ENCODE results near the gene EDDM3A.
"Not testable (repeated sequence)": the region's sequence is repeated elsewhere in the genome, so short reads cannot be mapped to it uniquely, and the experiment has no call there.

The EDDM3A gene

DNA sequence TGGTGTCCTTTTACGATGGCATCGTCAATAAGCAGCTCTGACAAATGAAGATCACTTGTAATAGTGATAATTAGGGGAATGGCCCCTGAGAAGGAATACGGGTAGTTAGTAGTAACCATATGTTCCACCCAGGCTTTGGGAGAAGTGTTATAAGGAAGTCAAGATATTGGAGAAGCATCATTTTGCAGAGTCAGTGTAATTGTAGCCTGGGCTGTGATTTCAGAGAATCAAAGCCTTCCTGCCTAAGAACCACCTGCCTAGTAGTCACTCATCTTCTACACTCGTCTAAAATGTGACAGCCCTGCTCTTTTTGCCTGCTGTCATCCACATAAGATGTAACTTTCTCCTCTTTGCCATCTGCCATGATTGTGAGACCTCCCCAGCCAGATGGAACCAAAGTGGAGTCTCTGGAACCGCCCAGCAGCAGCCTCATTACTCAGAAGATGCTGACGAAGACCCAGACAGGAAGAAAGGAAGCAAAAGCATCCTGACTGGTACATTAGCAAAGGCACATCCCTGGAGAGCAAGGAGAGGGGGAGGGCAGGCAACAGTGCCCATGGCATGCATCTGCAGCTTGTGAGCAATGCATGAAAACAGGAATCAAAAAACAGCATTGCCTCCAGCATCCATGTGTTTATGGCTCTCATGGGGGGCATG lies 12.6 kb upstream of the EDDM3A start:
- DNase-seq (ENCODE audit: low read depth, low spot score) = no peak

DNA sequence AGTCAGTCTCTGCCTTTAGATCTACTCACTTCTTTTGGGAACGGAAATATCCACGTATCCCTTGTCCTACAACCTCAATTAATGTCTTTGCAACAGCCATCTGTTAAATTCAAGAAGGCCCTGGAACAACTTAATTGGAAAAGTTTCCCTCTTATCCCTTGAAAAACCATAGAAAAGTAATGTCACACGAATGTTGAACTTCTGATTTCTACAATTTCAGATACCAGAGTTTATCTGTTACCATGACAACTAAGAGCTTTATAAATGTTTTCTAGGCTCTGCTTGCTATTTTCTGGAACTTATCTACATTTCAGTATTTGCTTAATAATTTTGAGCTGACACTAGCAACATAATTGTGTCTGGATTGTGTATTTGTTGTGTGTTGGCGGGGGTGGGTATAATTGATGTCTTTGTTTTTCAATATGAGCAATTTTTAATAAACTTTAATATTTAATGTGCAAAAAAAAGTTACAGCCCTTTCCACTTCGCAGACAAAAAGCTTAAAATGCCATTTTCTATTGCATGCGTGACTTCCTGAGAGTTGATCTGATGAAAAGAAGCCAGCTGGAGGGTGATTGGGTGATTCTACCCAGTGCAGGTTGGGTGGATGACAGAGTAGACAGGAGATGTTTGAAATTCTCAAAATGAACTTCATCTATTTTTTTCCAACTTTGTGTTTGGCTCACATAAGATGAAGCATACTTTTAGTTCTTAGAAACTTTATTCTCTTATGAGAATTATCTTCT lies 11.8 kb upstream of the EDDM3A start:
- DNase-seq (ENCODE audit: low read depth, low spot score) = no peak

DNA sequence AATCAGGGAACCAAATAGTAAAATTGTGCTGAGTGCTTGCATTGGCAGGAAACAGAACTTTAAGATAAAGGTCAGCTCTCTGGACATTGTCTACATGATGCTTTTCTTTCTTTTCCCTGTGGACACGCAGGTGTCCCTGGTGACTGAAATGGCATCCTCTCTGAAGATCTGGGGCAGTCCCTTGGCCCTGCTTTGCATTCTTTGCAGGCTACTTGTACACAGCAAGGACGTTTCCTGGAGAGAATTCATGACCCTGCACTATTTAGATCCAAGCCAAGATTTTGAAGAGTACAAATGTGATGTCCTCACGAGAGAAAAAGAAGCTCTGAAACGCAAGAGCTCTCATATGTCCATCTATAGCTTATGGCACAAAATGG lies 11.3 kb upstream of the EDDM3A start:
- no peak for DNase-seq (ENCODE audit: low read depth, low spot score)

DNA sequence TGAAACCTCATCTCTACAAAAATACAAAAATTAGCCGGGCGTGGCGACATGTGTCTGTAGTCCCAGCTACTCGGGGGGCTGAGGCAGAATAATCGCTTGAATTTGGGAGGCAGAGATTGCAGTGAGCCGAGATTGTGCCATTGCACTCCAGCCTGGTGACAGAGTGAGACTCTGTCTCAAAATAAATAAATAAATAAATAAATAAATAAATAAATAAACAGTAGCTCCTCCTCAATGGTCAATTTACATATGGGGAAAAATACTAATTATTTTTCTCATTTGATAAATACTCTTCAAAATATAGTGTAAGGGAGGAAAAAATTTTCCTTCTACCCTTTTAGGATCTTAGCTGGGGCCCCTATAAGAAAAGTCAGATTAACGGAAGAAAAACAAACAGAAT lies 7.4 kb upstream of the EDDM3A start:
- not testable (repeated sequence) for DNase-seq (ENCODE audit: low read depth, low spot score)

DNA sequence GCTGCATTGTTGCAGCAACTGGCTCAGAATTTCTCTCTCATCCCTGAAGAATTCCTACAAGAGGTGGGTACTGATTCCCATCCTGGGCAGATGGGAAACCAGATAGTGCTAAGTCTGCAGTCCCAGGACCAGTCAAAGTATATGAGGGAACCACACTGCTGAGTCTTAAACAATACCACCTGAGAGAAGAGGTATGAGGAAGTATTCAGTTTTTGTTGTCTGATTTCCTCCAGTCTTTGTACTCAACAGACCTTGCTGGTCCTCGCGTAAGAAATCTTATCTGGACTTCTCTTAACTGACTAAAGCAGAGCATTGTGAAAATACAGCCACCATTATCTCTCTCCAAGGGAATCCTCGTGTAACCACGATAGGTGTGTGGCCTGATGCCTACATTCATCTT lies 3.6 kb upstream of the EDDM3A start:
- DNase-seq (ENCODE audit: low read depth, low spot score) = no peak

DNA sequence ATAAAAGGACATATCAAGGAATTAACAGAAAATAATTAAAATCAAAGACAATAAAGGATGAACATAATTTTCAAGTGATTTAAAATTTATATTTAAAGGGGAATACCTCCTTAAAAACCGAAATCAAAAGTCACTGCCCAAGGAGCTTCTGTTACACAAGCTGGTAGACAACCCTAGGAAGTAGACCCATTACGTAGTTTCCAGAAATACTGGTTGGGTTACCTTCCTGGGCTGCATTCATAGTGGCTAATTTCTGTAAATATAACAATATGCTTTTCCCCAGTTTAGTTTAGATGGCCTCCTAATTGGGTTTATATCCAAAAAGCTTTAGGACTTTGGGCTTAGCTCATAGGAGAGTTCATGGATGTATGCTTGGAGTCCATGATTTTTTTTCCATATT lies 2.1 kb upstream of the EDDM3A start:
- DNase-seq (ENCODE audit: low read depth, low spot score) = no peak

DNA sequence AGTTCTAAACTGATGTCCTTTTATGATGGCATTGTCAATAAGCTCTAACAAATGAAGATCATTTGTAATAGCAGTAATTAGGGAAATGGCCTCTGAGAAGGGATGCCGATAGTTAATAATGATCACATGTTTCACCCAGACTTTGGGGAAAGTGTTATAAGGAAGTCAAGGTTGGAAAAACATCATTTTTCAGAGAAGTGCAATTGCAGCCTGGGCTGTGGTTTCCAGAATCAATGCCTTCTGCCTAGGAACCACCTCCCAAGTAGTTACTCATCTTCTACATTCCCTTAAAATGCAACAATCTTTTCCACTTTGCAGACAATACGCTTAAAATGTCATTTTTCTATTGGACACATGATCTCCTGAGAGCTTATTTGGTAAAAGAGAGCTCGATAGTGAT lies 879 bp downstream of the EDDM3A start:
- no peak for DNase-seq (ENCODE audit: low read depth, low spot score)

DNA sequence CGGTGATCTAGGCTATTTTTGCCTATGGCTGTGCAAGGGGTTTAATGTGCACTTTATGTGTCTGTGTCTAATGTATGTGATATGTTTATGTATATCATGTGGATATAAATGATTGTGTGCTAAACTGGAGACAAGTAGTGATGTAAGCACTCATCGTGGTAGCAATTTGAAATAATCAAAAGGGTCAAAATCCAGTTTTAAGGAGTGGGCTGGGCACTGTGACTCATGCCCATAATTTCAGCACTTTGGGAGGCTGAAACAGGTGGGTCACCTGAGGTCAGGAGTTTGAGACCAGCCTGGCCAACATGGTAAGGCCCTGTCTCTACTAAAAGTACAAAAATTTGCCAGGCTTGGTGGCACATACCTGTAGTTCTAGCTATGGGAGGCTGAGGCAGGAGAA lies 2.8 kb downstream of the EDDM3A start:
- DNase-seq (ENCODE audit: low read depth, low spot score) = no peak

DNA sequence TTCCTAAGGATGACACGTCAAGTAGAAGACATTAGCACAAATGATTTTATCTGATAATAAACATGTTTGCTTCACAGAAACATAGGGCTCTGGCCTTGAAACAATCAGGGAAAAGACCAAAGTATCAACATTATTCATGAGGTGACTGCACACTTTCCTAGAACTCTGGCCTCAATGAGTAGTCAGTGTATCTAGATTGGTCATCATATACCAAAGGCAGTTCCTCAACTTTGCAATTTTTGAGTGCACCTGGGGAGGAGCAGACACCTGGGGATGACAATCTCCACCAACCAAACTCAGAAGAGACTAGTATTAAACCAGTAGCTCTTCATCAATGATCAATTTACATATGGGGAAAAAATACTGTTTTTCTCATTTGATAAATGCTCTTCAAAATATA lies 4.5 kb downstream of the EDDM3A start:
- DNase-seq (ENCODE audit: low read depth, low spot score) = no peak

DNA sequence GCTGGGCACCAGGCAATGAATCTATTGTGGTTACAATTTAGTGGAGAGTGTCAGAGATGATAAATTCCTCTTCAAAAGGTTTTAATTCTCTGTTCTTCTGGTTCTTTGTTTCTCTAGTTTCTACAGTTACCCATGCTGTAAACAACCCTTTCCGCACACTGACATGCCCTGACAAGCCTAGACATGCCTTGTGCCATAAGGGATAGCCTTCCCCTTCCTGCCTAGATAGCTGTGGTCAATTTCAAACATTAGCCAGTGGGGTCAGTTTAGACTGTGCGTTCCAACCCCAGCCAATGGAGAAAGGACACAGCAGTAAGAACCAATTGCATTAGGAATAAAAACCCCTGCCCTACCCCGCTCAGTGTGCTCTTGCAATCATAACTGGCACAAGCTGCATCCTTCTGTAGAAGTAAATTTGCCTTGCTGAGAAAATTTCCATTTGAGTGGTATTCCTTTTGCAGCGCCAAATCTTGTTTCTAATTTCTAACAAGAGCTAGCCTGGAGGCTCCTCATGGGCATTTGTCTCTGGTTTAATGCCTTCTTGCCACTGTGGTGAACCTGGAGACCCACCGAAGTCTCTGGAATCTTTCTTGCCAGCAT lies 6.4 kb downstream of the EDDM3A start:
- no peak for DNase-seq (ENCODE audit: low read depth, low spot score)

DNA sequence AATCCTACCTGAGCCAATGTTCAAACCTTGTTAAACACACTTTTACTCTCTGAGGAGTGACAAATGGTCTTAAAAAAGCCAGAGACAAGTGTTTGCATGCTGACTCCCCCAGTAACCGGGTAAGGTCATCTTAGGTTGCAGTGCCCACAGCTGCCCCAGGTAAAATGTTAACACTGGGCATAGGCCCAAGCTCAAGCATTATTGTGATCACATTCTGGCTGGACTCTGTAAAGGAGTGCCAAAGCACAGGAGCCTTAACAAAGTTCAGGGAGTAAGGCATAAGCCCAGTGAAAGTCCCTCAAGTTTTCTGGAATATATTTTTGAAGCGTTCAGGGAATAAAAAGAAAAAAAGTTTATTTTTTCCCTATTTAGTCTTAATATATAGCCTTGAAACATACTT lies 8.6 kb downstream of the EDDM3A start:
- DNase-seq (ENCODE audit: low read depth, low spot score) = no peak

DNA sequence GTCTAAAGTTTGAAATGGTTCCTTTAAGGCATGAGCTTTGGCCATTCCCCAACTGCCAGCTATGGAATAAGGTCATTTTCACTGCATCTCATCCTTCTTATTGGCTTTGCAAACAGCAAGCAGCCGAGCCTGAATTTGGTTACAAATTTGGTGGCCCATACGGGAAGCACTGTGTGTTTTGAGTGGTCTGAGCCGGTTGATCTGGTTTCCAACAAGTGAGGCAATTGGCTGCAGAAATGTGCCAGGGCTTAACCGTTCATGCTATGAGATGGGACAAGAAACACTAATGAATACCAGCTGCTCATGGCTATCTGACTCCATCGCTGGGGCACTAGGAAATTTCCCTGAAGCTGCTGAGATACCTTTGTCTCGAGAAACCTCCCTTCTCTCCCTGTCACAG lies 9.3 kb downstream of the EDDM3A start:
- DNase-seq (ENCODE audit: low read depth, low spot score) = no peak

DNA sequence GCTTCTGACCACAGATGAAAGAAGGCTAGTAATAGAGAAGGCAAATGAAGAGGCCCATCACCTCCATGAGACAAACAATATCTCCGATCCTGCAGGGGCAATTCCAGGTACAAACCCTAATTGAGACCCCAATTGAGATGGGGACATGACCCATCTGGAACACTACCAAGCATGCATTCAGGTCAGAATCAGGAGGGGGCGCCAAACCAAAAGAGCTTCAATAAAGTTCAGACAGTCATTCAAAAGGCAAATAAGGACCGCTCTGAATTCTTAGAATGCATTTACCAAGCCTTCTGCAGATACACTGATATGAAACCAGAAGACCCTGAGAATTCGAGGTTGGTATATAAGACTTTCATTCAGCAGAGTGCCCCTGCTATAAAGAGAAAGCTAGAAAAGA lies 12.3 kb downstream of the EDDM3A start:
- no peak for DNase-seq (ENCODE audit: low read depth, low spot score)

DNA sequence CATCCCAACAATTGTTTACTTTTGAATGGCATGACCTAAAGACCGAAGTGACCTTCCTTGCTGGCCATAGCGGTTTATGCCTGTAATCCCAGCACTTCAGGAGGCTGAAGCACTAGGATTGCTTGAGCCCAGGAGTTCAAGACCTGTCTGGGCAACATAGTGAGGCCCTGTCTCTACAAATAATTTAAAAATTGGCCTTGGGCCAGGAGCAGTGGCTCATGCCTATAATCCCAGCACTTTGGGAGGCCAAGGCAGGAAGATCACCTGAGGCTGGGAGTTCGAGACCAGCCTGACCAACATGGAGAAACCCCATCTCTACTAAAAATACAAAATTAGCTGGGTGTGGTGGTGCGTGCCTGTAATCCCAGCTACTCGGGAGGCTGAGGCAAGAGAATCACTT lies 13.8 kb downstream of the EDDM3A start:
- DNase-seq (ENCODE audit: low read depth, low spot score) = not testable (repeated sequence)

DNA sequence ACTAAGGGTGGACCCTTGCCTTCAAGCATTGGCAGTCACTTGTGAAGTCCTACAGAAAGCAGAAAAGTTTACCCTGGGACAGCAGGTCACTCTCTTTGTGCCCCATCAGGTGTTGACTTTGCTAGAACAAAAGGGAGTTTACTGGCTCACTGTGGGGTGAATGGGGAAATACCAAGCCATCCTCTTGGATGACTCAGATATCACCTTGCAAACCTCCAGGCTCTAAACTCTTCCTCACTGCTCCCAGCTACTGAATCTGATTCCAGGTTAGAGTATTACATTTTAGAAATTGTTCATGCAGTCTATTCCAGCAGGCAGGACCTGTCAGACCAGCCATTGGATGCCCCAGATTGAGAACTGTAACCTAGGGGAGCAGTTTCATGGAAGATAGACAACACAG lies 15.3 kb downstream of the EDDM3A start:
- DNase-seq (ENCODE audit: low read depth, low spot score) = no peak

DNA sequence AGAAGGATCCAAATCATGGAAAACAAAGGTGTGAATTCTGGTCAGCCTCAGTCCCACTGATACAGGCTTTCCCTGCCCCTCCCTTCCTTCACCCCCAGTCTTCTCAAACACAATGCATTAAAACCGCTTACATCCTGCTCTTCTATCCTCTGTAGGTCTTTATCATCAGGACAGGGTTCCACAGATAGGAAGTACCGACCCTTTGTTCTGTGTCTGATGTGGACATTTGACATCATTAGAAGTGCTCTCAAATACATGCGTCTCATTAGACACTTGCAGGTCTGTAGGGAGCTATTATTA lies 22.9 kb downstream of the EDDM3A start:
- DNase-seq (ENCODE audit: low read depth, low spot score) = no peak

DNA sequence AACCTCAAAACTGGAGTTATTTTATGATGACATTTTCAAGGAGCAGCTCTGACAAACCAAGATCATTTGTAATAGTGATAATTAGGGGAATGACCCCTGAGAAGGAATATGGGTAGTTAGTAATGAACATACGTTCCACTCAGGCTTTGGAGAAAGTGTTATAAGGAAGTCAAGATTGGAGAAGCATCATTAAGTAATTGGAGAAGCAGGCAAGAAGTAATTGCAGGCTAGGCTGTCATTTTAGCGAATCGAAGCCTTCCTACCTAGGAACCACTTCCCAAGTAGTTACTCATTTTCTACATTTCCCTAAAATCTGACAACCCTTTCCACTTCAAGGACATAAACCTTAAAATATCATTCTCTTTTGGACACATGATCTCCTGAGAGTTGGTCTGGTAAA lies 23.7 kb downstream of the EDDM3A start:
- DNase-seq (ENCODE audit: low read depth, low spot score) = no peak

DNA sequence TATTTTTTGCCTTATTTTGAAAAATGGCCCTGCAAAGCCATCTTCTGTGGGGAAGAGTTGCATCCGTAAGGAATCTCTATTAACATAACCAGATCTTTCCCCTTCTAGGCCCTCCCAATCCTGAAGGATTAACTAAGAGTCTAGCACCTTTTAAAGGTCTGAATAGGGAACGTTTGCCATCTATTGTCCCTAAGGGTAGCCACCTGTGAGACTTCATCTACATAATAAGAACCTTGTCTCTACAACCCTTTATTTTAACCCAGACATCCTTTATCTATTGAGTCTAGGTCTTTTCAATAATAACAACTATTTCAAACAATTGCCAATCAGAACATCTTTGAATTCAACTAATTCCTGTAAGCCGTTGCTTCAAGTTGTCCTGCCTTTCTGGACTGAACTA lies 27.0 kb downstream of the EDDM3A start:
- DNase-seq (ENCODE audit: low read depth, low spot score) = no peak

DNA sequence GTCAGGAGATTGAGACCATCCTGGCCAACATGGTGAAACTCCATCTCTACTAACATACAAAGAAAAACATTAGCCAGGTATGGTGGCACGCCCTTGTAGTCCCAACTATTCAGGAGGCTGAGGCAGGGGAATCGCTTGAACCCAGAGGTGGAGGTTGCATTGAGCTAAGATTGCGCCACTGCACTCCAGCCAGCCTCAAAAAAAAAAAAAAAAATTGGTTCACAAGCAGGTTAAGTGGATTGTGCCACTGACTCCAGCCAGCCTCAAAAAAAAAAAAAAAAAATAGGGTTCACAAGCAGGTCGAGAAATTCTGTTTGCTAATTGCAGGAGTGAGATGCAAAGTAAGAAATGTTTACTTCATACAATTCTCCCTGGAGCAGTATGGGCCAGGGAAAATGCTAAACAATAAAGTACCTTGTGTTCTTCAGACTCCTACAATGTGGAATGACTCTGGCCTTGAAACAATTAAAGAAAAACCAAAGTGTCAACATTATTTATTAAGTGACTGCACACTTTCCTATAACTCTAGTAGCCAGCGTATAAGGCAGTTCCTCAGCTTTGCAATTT lies 28.7 kb downstream of the EDDM3A start:
- DNase-seq (ENCODE audit: low read depth, low spot score) = no peak

DNA sequence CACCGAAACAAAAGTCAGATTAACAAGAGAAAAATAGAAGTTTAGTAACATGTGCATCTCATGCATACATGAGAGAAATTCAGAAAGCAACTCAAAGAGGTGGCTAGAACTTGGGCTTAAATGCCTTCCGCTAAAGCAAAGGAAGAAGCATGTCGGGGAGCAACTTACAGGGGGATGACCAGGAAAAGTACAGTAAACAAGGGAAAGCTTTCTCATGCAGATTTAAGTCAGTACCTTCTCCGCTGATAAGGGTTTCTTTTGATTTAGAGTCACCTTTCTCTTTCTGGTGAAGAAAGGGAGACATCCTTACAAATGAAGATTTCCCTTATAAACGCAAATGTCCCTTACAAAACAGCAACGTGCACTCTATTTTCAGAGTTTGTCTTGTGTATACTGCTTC lies 29.4 kb downstream of the EDDM3A start:
- DNase-seq (ENCODE audit: low read depth, low spot score) = no peak

DNA sequence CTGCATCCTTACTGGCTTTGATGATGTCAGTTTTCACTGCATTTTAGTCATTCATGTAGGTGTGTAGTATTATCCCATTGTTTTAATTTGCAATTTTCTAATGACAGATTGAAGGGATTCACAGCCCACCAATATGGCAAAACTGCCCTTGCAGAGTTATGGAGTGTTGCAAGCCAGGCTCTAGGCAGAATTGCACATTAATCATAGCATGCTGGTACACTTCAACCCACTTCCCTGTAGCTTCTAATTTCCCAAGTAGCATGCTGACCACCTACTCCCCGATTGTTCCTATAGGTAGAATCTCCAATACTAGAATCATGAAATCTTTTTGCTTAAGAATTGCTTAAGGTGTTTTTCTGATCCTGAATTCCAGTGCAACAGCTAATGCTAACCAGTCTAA lies 30.2 kb downstream of the EDDM3A start:
- no peak for DNase-seq (ENCODE audit: low read depth, low spot score)

DNA sequence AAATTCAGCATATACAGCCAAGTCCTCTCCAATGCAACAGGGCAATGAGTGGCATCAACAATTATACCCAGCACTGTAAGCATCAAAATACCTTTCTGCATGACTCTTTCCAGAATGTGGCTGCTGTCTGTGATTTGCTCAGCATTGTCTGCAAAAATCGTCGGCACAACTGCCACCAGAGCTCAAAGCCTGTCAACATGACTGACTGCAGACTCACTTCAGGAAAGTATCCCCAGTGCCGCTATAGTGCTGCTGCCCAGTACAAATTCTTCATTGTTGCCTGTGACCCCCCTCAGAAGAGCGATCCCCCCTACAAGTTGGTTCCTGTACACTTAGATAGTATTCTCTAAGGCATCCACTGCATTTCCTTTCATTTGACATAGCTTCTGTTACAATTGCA lies 36.1 kb downstream of the EDDM3A start:
- DNase-seq (ENCODE audit: low read depth, low spot score) = no peak

DNA sequence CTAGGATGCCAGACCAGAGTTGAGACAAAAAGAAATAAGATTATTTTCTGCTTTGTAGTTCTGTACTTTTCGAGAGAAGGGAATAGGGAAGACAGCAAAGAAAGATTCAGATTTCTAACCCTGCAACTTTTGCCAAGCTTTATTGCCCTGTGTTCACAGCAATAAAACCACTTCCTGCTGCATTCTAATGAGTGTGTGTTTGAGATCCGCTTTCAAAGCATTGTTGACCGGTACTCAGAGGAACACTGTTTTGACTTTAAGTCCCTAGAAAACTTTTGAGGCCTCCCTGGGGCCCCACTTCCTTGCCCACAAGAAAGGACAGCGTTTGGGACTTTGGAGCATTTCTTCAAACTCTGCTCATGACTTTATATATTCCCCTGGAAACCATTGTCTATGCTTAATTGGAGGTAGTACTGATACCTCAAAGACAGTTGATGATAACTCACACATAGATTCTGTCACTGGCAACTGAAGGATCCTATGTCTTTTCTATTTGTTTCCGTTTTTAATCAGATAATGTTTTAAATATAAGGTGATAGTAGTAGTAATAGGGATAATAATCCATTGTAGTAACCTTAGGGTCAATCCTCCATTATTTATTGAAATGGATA lies 36.7 kb downstream of the EDDM3A start:
- DNase-seq (ENCODE audit: low read depth, low spot score) = no peak
